GM12801 (cell line): Measurements from ENCODE around the gene VPS37C.

ENCODE experiments used
- TF ChIP-seq, protein P1 (sequence below): IDR thresholded peaks from one replicate; pipeline ENCODE4 v1.5.1; 2011; ENCODE audit warnings: control low read depth; ENCODE audit not compliant: insufficient read length; ENCODE audit errors: extremely low read depth

VPS37C gene

GRCh38 chr11:61146416-61146815 is 14.8 kb downstream of the VPS37C start:
- TF ChIP-seq, protein P1, sequence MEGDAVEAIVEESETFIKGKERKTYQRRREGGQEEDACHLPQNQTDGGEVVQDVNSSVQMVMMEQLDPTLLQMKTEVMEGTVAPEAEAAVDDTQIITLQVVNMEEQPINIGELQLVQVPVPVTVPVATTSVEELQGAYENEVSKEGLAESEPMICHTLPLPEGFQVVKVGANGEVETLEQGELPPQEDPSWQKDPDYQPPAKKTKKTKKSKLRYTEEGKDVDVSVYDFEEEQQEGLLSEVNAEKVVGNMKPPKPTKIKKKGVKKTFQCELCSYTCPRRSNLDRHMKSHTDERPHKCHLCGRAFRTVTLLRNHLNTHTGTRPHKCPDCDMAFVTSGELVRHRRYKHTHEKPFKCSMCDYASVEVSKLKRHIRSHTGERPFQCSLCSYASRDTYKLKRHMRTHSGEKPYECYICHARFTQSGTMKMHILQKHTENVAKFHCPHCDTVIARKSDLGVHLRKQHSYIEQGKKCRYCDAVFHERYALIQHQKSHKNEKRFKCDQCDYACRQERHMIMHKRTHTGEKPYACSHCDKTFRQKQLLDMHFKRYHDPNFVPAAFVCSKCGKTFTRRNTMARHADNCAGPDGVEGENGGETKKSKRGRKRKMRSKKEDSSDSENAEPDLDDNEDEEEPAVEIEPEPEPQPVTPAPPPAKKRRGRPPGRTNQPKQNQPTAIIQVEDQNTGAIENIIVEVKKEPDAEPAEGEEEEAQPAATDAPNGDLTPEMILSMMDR = no peak

DNA sequence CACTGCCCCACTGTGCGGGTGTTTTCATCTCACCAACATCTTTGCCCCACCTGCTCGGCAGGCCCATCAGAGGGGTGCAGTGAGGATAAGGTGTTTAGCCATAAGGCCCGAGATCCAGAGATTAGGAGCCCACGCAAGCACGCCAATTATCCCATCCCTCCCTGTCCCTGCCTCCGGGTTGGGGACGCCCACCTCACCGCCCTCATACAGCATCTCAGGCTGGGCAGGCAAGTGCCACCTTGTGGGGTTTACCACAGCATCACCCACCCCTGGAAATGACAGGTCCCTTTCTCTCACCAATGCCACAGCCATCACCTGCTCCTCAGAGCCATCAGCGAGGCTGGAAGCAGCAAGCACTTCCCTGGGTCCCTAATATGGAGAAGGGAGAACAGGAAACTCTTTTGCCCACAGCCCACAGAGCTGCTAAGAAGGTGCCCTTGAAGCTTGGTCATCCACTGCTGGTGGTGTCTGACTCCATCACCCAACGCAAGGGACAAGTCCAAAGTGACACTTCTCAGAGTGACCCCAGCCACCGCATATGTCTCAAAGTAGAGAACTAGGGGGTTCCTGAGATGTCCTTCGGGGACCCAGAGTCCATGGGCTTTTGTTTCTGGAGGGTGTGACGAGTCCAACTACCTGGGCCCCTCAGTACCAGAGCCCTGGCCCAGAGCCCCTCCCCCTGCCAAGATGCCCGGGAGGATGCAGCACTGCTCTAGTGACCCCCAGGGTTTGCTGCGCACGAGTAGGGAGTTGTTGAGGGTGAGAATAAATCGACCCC is 15.8 kb downstream of the VPS37C start:
- TF ChIP-seq, protein P1 = no peak

- TF ChIP-seq, protein P1 = no peak
These were observed 16.6 kb downstream of the VPS37C start for GRCh38 chr11:61144511-61145179.

DNA sequence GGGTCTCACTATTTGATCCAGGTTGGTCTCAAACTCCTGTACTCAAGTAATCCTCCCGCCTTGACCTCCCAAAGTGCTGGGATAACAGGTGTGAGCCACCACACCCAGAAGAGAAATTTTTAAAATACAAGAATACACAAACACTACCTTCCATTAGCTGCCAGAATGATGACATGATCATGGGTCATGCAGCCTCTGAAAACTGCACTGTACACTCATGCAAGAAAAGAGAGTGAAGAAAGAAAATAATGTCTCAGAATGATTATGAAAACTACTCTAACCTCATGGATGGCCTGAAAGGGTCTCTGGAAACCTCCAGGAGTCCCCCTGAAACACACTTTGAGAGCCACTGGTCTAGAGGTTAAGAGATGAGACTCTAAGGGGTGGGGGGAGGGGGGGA is 18.8 kb downstream of the VPS37C start:
- TF ChIP-seq, protein P1 = no peak

GRCh38 chr11:61141601-61142028 is 19.6 kb downstream of the VPS37C start:
- TF ChIP-seq, protein P1 = no peak

DNA sequence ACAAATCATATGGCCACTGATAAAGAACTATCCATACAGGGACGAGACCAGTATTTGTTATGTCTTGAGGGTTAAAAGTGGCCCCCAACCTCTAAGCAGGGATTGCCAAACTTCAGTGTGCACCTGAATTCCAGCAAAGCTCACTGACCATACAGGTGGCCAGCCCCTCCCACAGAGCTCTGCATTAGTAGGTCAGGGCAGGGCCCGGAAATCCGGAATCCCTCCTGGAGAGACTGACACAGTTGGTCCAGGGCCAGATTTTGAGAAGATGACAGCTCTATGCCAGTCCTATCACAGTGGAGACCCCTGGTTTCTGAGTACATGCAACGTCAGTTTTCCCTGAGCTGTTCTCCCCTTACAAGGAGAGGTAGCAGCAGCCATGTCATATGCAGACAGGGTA is 20.8 kb downstream of the VPS37C start:
- TF ChIP-seq, protein P1 = no peak

DNA sequence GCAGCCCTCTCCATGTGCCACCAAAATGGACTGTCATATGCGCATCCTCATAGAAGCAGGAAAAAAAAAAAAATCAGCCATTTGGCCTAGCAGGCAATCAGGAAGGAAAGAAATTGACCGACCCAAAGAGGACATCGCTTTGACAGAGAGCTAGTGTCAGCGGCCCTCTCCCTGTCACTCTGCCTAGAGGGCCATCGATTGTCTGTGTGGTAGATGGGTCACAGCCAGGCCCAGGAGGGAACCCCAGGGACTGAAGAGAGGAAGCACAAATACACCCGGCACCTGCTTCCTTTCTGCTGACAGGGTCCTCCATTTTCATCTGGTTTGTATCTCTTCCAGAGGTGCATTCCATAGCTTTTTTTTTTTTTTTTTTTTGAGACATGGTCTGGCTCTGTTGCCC is 21.8 kb downstream of the VPS37C start:
- TF ChIP-seq, protein P1 = no peak
